ENCODE data around the gene UBXN11.
A peak's percentile ranks its signal among the peaks of the same experiment; 100 is the strongest.

GRCh38 chr1:26321315-26322041 lies 15.0 kb upstream of the UBXN11 start:
- TF ChIP-seq POLR2A (IDR thresholded peaks at IDR 0.05) (no peak), CTCF (IDR thresholded peaks at IDR 0.05) (peak; percentile 77 to 90 (median 80))
